ENCODE data around the gene FAIM2. TPM values are rescaled to one million over a fixed set of nuclear protein-coding genes. Genes with fewer than 3 reads are reported as not detected.
"Not testable (repeated sequence)": the region's sequence is repeated elsewhere in the genome, so short reads cannot be mapped to it uniquely, and the experiment has no call there.

The FAIM2 gene
- total and polyA plus RNA-seq, 7 donors: 1.2 to 12.8 (median 6.1) TPM; not detected in 1

GRCh38 chr12:49864798-49865090, 39.0 kb downstream of the FAIM2 start:
- H3K27ac ChIP-seq: no peak overlapping the region
- TF ChIP-seq, protein P1, sequence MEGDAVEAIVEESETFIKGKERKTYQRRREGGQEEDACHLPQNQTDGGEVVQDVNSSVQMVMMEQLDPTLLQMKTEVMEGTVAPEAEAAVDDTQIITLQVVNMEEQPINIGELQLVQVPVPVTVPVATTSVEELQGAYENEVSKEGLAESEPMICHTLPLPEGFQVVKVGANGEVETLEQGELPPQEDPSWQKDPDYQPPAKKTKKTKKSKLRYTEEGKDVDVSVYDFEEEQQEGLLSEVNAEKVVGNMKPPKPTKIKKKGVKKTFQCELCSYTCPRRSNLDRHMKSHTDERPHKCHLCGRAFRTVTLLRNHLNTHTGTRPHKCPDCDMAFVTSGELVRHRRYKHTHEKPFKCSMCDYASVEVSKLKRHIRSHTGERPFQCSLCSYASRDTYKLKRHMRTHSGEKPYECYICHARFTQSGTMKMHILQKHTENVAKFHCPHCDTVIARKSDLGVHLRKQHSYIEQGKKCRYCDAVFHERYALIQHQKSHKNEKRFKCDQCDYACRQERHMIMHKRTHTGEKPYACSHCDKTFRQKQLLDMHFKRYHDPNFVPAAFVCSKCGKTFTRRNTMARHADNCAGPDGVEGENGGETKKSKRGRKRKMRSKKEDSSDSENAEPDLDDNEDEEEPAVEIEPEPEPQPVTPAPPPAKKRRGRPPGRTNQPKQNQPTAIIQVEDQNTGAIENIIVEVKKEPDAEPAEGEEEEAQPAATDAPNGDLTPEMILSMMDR (IDR thresholded peaks at IDR 0.05): no peak
- TF ChIP-seq POLR2A (IDR thresholded peaks at IDR 0.05) (no peak), EP300 (IDR thresholded peaks at IDR 0.05) (no peak), POLR2AphosphoS5 (IDR thresholded peaks at IDR 0.05) (no peak)
- peaks cover 0 to 28% (median 25%) of the 10 kb centered on the region in 4 donors for H3K4me1 ChIP-seq
- 70 to 75% methylated on average over 2 of the region's 2 CpGs for WGBS, 2 donors
- H3K4me3 ChIP-seq: no peak overlapping the region
- intact Hi-C loops (cut with DNase I): loop anchor here (5.0 to 10.0 kb wide), 3 partner anchors 83 to 210 kb away; no protein-coding TSS in a partner anchor
- H3K27me3 ChIP-seq: peaks cover 0 to 4% (median 0%) of the 10 kb centered on the region in 3 donors
- H3K36me3 ChIP-seq: no peaks in the 10 kb centered on the region
- no peak for DNase-seq
- H3K9me3 ChIP-seq: no peaks in the 10 kb centered on the region

GRCh38 chr12:49863946-49864797, 39.5 kb downstream of the FAIM2 start:
- no peak overlapping the region for H3K27ac ChIP-seq
- TF ChIP-seq POLR2AphosphoS5 (IDR thresholded peaks at IDR 0.05): no peak
- TF ChIP-seq EP300 (IDR thresholded peaks at IDR 0.05): no peak
- TF ChIP-seq, protein P1 (IDR thresholded peaks at IDR 0.05): no peak
- no peak for TF ChIP-seq POLR2A (IDR thresholded peaks at IDR 0.05)
- H3K9me3 ChIP-seq: no peaks in the 10 kb centered on the region
- peaks cover 0 to 4% (median 0%) of the 10 kb centered on the region in 3 donors for H3K27me3 ChIP-seq
- 61 to 77% methylated on average over 17 of the region's 17 CpGs for WGBS, 2 donors
- DNase-seq: no peak
- H3K4me3 ChIP-seq: no peak overlapping the region
- intact Hi-C loops (cut with DNase I): loop anchor here (10.0 kb wide), 2 partner anchors 181 to 211 kb away; no protein-coding TSS in a partner anchor
- H3K36me3 ChIP-seq: no peaks in the 10 kb centered on the region
- peaks cover 0 to 22% (median 19%) of the 10 kb centered on the region in 4 donors for H3K4me1 ChIP-seq

- intact Hi-C loops (cut with DNase I): loop anchor here (10.0 kb wide), 2 partner anchors 184 to 214 kb away; no protein-coding TSS in a partner anchor
- not testable (repeated sequence) for H3K9me3 ChIP-seq, H3K27me3 ChIP-seq, H3K4me1 ChIP-seq, H3K36me3 ChIP-seq, H3K27ac ChIP-seq, H3K4me3 ChIP-seq, DNase-seq
- WGBS, 2 donors: 92% methylated on average over 31 of the region's 31 CpGs
These were observed 42.8 kb downstream of the FAIM2 start for GRCh38 chr12:49860921-49861320.

DNA sequence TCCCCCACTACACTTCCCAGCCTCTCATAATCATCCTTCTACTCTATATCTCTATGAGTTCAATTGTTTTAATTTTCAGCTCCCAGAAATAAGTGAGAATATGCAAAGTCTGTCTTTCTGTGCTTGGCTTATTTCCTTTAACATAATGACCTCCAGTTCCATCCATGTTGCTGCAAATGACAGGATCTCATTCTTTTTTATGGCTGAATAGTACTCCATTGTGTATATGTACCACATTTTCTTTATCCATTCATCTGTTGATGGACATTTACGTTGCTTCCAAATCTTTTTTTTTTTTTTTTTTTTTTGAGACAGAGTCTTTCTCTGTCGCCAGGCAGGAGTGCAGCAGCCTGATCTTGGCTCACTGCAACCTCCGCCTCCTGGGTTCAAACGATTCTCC, 47.8 kb downstream of the FAIM2 start:
- H3K36me3 ChIP-seq; H3K4me1 ChIP-seq; DNase-seq; intact Hi-C loops (cut with DNase I); H3K4me3 ChIP-seq; H3K27me3 ChIP-seq; H3K9me3 ChIP-seq; H3K27ac ChIP-seq: not testable (repeated sequence)
- WGBS, 2 donors: 85 to 93% methylated on average over 4 of the region's 4 CpGs

- Histone ChIP-seq H3K36me3 (no peaks in the 10 kb centered on the region), H3K4me1 (no peaks in the 10 kb centered on the region), H3K9me3 (no peaks in the 10 kb centered on the region), H3K4me3 (no peak overlapping the region), H3K27me3 (peaks cover 0 to 2% (median 0%) of the 10 kb centered on the region in 3 donors), H3K27ac (no peak overlapping the region)
- TF ChIP-seq EP300 (IDR thresholded peaks at IDR 0.05) (no peak), POLR2AphosphoS5 (IDR thresholded peaks at IDR 0.05) (no peak), POLR2A (IDR thresholded peaks at IDR 0.05) (no peak)
- TF ChIP-seq, protein P1 (IDR thresholded peaks at IDR 0.05): no peak
- intact Hi-C loops (cut with DNase I): no loop called here
- no peak for DNase-seq
- WGBS, 2 donors: 82 to 88% methylated on average over 4 of the region's 4 CpGs
These were observed 48.7 kb downstream of the FAIM2 start for GRCh38 chr12:49854976-49855375.
